WI38 (cell line): ENCODE results near the gene PAF1.

ENCODE experiments used
- H3K4me3 ChIP-seq: 2 replicates; pipeline ENCODE4 v1.5.1; 2011; ENCODE audit warnings: low read depth, mild to moderate bottlenecking, control low read depth, low read length
- TF ChIP-seq, protein P1 (sequence below): IDR thresholded peaks from 2 replicates; pipeline ENCODE4 v1.5.1; 2012; ENCODE audit warnings: low read depth, mild to moderate bottlenecking, control low read depth, low read length

Gene PAF1

DNA sequence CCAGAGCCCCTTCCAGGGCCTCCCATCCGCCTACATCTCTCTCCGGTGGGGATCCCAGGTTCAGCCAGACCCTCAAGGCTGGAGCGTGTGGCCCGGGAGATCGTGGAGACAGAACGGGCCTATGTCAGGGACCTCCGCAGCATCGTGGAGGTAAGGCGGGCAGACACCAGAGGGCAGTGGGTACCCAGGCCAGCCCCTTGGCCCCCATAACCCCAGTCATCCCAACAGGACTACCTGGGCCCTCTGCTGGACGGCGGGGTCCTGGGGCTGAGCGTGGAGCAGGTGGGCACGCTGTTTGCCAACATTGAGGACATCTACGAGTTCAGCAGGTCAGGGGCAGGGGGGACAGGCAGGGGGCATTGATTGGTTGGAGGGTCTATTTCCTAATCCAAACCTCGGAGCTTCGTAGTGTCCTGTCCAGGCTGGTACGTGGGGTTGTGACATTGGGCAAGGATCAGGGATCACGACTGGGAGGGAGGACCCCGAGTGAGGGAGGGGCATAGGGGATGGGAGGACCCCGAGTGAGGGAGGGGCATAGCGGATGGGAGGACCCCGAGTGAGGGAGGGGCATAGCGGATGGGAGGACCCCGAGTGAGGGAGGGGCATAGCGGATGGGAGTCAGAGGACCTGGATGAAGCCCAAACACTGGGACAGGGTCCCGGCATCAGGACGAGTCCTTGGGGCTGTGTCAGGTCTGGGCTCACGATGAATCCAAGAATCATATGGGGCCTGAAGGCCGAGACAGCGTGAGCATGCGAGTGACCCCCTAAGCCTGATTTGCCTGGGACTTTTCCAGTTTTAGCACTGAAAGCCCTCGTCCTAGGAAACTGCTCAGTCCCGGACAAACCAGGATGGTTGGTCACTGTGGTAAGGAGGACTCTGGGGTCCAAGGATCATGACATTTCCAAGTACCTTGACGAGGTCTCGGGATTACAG is 24.5 kb upstream of the PAF1 start:
- TF ChIP-seq, protein P1, sequence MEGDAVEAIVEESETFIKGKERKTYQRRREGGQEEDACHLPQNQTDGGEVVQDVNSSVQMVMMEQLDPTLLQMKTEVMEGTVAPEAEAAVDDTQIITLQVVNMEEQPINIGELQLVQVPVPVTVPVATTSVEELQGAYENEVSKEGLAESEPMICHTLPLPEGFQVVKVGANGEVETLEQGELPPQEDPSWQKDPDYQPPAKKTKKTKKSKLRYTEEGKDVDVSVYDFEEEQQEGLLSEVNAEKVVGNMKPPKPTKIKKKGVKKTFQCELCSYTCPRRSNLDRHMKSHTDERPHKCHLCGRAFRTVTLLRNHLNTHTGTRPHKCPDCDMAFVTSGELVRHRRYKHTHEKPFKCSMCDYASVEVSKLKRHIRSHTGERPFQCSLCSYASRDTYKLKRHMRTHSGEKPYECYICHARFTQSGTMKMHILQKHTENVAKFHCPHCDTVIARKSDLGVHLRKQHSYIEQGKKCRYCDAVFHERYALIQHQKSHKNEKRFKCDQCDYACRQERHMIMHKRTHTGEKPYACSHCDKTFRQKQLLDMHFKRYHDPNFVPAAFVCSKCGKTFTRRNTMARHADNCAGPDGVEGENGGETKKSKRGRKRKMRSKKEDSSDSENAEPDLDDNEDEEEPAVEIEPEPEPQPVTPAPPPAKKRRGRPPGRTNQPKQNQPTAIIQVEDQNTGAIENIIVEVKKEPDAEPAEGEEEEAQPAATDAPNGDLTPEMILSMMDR: no peak
- peak overlapping the region; percentile 89 for H3K4me3 ChIP-seq

DNA sequence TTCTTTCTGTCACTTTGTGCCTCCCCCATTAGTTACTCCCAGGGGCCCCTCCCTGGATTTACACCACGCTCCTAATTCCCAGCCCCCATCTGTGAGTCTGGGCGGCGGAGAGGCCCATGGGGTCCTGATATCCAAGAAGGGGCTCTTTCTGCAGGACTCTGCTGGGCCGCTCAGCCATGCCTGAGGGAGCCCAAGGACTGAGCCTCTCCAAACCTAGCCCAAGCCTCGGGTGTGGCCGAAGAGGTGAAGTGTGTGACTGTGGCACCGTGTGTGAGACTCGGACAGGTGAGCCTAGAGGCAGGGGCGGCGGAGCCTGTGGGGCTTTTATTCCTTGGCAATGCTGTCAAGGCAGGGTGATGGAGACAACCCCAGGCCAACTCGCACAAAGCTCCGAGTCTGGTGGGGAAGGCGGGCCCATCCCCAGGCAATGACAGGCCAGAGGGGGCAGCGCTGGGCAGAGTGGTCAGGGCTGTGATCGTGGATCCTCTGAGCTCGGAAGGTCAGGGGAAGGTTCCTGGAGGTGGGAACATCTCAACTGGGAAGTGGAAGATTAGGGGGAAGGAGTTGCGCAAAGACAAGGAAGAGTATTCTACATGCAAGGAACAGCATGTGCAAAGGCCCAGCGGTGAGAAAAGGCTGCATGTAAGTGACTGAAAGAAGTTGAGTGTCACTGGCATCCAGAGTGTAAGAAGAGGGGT is 23.2 kb upstream of the PAF1 start:
- H3K4me3 ChIP-seq: peak overlapping the region; percentile 89
- TF ChIP-seq, protein P1: no peak

DNA sequence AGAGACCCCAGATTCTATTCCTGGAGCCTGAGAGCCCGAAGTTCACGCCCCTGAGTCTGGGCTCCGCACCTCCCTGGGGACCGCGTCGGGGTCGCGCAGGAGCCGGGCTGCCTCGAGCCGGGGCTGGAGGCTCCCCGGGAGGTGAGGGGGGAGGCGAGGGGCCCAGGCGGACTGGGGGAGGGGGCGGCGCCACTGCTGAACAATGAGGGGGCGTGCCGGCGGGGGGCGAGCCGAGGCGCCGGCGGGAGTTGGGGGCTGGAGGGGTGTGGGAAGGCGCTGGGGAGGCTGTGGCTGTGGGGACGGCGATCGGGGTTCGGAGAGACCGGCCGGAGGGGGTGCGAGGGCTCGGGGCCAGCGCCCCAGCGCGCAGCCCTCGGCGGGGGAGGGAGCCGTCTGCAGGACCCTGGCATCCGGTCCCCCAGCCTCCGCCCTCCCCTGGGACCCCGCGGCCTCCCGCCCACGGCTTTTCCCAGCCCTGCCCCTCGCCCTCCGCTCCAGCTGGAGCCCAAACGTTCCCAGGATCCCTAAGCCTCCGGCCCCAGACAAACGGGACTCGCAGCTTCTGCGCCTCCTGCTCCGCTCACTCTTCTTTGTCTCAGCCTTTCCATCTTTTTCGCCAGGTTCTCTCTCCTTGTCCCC is 22.5 kb upstream of the PAF1 start:
- TF ChIP-seq, protein P1: no peak
- peak overlapping the region; percentile 89 for H3K4me3 ChIP-seq

DNA sequence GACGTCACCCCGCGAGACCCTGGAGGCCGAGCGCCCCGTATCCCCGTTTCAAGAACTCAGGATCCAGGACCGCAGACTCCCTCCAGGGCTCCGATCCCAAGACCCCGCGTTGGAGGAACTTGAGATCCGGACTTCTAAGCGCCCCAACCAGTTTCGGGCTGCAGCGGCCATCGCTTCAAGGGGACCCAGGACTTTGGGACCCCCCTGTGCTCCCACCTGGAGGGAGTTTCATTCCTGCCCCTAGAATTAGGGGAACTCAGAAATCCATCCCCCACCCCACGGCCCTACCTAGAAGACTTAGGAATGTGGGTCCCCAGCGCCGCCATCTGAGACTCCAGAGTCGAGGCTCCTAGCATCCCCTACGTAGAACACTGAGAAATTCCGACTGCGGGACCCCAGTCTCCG is 22.0 kb upstream of the PAF1 start:
- peak overlapping the region; percentile 89 for H3K4me3 ChIP-seq
- TF ChIP-seq, protein P1: no peak; the same call in 1 of the 2 replicates

DNA sequence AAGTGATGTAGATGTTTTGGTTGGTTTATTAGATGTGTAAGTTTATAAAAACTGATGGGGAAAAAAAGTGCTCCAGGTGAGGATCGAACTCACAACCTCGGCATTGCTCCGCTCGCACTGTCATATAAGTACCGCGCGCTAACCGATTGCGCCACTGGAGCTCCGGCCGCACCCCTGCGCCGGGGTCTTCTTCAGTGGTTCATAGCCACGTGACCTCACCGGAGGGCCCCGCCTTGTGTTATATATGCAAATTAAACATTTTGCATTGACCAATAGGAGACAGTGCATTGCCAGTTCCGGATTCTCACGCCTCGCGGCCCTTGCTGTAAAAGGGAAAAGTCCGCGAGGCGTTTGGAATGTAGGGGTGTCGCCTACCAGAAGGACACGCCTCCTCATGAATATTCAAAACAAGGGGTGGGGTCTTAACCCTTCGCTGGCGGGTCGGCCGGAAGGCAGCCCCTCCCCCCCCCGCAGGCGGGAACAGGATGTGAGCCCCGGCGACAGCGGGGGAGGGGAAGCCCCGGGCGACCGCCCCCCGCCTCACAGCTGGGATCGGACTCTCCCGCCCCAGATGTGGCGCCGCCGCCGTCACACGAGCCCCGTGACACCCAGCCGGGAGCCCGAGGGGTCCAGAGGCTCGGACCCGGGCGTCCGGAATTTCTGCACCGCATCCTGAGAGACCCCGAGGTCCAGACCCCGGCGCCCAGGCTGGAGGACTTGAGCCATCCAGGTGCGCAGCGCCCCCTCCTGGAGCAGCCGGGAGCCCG is 21.4 kb upstream of the PAF1 start, which contains the start of gene PLEKHG2:
PLEKHG2 (plus strand) TSS at position 570 of the 767 bp plus-strand sequence. CDS start 1,418 bp downstream, outside the sequence.
- TF ChIP-seq, protein P1: peak; percentile 68; the same call in 1 of the 2 replicates
- H3K4me3 ChIP-seq: peak within 1 kb of the TSS; percentile 89

DNA sequence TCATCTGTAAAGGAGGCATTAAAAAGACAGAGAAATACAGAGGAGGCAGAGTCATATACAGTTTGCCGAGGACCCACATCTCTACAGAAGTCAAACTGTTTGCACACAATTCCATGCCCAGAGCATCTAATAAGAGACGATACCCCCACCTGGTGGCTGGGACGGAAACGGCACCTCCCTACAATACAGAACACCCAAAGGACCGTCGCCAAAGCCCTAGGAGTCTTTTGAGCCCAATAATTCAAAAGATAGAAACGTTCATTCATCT is 20.9 kb upstream of the PAF1 start:
- no peak overlapping the region; the same call in 1 of the 2 replicates for H3K4me3 ChIP-seq
- TF ChIP-seq, protein P1: peak; percentile 87
